ENCODE measurements around the gene OSBPL3.

Gene OSBPL3

DNA sequence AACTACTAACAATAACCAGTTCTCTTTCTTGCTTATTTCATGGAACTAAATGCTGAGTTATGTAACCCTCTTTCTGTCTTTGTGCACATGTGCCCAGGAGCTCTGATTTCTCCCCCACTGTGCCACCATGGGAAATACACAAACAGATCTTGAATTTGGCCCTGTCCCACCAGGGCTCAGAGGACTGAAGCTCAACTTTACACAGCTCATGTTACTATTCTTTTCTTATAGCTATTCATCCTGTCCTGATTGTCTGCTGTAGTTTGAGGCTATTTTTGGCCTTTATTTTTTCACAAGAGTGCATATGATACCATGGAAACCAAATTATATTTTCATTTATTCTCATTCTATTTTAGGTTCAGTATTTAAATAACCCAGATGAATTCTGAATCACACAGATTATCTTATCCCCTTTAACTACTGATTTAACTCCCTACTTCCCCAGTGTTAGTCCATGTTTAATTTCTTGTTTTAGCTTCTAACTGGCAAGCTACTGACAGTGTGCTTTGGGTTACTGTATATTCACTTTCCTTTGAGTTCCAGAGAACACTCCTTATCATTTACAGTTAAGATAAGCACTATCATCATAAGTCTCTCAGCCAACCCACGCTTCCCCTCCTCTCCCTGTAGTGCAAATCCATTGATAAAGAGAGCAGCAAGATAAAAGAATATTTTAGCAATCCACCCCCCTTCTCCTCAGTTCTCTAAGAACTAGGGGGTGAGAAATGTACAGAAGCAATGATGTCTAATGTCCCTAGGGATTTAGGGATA lies 150.9 kb downstream of the OSBPL3 start:
- no peak for DNase-seq (ENCODE audit: low read depth in 2 of 2)

DNA sequence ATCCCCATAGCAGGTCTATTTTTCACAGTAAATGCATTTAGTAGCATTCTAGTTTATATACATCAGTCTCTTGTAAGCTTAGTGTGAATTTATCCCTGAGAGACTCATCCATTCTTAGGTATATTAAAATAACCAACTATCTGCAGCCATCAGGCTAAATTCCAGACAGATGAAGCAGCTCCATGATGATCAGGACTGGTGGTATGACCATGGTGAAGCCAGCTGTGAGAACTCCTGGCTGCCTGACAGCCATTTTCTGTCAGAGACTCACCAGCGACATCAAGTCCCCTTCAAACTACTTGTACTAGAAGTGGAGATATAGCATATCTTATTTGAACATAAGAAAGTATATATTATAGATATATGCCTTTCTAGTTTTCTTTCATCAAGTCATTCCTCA lies 152.4 kb downstream of the OSBPL3 start:
- no peak for DNase-seq (ENCODE audit: low read depth in 2 of 2)

DNA sequence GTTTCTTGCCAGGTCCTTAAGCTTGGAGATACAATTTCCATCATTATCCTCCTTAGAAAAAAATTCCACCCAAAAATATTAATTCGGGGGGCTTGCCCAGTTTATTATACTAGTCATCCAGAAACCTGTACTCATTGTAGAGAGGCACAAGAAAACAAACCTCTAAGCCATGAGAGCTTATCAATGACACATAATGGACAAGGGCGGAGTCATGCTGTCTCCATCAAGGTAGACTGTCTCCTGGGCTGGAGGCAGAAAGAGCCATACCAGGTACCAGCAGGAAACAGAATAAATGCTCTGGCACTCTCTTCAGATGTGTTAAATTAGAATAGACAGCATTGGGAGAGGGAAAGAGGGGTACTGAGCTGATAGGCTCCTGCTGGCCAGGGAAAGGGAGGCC lies 153.0 kb downstream of the OSBPL3 start:
- DNase-seq (ENCODE audit: low read depth in 2 of 2) = no peak

DNA sequence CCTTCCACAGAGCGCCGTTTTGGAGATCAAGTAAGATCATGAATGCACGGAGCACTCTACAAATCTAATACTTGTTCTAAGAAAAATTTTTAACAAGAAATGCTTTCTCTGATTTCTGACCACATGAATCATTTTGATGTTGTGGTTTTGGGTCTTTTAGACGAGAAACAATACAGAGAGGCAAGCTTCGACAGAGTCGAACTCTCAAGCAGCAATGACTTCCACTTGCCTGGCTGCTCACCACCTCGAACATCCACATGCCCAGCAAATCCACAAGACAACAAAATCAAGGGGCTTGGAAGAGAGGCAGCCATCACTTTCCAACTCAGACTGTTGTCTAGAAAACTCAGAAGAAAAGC lies 153.3 kb downstream of the OSBPL3 start:
- no peak for DNase-seq (ENCODE audit: low read depth in 2 of 2)

DNA sequence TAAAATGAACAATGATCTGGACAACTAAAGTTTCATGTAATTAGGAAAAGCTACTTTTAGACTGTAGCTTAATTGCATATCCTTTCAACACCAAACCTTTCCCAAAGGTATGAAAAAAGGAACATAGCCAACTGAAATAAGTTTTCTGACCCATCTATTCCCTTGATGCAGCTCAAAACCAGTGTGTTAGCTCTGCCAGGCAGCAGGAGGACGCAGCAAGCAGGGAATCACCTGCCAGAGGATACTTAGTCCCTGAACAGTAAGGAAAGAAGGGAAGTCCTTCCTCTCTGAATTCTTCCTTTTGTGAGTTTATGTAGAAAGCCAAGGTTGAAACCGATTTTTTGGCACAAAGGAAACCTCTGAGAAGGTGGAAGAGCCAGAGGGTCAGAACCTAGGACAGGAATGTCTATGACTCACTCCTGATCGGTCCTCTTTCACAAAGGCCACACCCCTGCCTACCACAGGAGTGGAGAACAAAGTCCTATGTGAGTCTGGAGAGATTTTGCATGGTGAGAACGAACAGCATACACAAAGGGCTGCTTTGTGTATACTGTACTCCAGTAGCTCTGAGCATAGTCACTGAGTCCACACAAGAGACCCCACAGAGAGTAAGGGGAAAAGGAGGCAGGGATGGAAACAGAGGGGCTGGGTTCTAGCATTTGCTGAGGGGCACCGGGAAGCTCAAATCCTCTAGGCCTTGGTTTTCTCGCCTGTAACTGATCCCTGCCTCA lies 153.9 kb downstream of the OSBPL3 start:
- no peak for DNase-seq (ENCODE audit: low read depth in 2 of 2)

DNA sequence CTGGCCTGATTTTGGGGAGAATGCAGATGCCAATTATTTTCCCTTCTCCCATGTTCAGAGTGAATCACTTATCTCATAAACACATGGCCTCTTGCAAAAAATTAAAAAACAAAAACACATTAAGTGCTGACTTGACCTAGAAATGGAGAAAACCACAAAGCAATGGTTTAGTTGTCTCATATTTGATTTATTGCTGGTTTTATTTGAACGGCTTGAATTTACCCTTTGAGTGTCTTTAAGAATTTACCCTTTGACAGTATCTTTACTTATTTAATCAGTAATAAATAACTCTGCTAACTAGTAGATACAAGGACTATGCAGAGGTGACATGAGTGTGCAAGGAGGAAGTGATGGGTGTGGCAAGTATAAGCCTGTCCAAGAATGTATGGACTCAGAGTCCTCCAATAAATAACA lies 154.6 kb downstream of the OSBPL3 start:
- DNase-seq (ENCODE audit: low read depth in 2 of 2) = no peak

DNA sequence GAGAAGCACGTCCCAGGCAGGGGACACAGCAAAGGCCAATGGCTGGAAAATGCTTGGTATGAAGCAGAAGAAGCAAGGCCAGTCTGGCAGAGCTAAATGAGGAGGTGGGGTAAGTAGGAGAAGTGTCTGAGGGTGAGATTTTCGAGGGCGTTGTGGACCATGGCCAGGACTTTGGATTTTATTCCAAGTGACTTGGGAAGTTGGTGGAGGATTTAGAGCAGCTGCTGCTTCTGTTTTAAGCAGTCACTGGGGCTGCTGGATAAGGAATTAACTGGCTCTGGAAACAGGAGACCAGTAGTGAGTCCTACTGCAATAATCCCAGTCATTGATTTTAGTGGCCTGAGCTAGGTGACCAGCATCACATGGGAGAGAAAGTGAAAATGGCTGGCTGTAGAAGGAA lies 155.1 kb downstream of the OSBPL3 start:
- no peak for DNase-seq (ENCODE audit: low read depth in 2 of 2)

DNA sequence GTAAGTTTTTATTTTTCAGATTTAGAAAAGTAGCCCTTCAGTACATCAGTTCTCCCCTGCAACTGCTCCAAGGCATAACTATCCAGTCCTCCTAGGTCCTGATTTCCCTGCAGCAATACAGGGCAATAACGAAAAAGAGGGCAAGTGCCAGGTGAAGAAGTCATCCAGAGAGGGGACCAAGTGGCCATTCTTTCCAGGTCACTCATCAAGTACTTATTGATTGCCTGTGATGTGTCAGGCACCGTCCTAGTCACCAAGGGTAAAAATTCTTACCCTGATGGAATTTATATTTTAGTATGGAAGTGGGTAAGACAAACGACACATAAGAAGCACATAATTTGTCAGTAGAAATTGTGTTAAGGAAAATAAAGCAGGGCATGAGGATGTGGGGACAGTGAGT lies 155.6 kb downstream of the OSBPL3 start:
- no peak for DNase-seq (ENCODE audit: low read depth in 2 of 2)

DNA sequence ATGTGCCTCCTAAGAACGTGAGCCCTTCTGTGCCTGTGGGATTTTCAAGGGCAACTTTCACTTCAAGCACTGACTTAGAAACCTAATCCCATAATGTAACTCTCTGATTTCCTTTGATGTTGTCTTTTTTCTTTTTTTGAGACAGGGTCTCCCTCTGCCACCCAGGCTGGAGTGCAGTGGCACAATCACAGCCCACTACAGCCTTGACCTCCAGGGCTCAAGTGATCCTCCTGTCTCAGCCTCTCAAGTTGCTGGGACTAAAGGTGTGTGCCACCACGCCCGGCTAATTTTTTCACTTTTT lies 158.3 kb downstream of the OSBPL3 start:
- DNase-seq (ENCODE audit: low read depth in 2 of 2) = no peak

DNA sequence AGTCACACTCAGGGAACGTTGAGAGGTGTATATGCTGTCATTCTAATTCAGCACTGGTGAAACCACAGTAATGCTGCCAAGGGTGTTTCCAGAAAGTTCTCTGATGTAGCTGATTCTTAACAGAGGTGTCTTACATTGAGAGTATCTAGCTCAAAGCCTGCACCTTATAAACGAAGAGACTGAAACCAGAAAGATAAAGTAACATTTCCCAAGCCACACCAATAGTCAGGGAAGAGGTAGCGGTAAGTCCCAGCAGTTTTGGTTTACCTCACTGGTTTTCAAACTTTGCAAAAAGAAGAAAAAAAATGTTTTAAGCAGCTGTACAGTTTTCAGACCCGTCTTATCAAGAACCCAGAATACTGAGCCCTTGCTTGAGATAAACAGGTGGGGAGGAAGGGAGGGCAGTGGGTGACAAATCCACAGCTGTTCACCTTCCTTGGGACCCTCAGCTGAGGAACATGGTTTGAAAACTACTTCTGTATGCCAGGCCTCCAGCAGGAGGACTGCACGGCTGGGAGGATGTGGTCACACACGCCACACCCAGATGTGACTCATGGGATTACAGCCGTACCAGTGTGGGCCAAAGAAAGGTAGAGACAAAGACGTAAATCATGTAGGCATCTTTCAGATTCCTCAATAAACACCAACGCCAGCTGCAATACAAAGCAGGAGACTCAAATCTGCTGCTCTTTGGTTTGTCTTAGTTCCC lies 158.8 kb downstream of the OSBPL3 start:
- peak; percentile 25 to 52 for DNase-seq (ENCODE audit: low read depth in 2 of 2)

DNA sequence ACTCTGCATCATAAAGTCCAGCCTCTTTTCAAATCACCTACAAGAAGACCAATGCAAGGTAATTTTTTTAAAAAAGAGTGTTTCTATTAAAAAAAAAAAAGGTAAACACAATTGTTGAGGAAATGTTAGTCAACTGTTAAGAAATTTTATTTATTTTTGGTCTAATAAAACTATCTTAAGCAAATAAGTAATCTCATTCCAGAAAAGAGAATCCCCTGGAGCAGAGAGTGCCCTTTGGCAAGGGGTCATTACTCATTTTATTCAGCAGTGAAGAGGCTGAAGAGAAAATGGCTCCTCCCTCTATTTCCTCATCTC lies 159.3 kb downstream of the OSBPL3 start:
- DNase-seq (ENCODE audit: low read depth in 2 of 2) = no peak

DNA sequence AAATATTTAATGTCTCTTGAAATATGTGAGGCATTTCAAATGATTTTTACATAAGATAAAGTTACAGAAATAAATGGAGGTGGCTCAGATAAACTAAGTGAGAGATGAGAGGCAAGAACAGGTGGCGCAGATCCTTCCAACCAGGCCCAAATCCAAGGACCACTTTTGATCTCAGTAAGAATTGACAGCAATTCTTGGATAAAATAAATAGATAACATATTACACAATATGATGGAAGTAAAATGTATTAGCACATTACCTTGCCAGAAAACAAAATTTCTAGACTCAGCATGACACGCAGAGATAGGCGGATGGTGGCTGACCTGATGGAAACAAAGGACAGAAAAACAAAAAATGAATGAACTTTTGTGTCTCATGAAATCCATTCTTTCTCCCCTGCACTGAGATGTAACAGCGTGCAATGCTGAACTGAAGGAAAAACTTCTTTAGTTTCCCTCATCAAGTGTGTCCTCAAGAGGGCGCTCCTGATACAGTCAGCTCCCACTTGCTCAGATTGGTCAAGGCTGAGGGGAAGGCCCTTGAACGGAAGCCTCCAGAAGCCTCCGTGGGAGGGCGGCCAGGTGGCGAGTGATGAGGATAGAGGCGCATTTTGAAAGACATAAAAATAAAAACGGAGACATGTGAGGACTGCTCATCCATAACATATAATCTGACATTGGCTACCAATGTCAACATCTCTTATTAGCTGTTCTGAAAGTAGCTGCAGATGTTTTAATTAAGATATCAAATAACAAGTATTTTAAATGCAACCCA lies 159.9 kb downstream of the OSBPL3 start:
- peak; percentile 36 to 42 for DNase-seq (ENCODE audit: low read depth in 2 of 2)

DNA sequence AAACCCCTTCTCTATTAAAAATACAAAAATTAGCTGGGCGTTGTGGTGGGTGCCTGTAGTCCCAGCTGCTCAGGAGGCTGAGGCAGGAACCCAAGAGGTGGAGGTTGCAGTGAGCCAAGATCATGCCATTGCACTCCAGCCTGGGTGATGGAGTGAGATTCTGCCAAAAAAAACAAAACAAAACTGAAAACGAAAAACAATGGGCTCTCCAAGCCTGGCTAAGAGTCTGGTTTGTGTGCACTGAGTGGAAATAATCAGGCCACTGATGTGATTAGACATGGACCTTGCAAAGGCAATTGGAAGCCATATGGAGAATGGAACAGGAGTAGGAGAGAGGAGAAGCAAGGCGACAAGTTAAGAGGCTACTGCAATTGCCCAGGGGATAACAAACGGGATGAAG lies 162.6 kb downstream of the OSBPL3 start:
- DNase-seq (ENCODE audit: low read depth in 2 of 2) = no peak

DNA sequence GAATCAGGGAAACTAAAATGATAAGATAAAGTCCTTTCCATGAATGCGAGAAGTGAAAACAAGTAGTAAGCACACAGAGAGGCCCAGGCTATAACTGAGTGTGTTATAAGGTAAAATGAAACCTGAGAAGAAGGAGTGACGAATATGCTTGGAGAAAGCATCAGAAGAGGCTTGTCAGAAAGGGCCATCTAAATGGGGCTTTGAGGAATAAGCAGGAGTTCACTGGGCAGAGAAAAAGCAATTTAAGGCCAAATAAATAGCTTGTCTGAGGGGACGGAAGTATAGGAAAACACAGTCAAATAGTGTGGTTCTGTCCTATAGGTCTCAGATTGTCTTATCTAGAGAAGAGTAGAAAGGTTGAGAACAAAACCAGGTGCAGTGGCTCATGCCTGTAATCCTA lies 163.1 kb downstream of the OSBPL3 start:
- no peak for DNase-seq (ENCODE audit: low read depth in 2 of 2)

DNA sequence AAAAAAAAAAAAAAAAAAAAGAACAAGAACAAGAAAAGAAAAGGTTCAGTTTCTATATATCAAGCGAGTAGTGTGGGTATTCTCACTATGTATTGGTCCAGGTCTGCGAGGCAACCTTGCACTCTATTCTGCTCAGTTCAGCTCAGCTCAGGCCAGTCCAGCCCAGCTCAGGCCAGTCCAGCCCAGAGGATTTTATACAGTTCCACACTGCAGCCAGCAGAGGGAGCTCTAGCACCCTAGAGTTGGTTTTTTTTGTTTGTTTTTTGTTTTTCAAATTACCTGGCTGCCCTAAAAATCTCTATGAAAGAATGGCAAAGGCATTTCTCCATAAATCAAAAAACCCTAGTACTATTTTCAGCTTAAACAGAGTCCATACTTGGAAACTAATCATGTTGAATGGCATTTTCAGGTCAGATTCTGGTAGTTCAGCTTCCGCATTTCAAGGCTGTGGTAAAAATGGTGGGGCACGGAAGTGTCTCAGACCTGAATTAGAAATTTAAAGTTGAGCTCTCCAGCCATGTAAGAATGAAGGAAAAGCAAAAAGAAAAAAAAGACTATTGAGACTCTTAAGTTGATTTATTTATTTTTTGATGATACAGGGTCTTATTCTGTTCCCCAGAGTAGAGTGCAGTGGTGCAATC lies 167.6 kb downstream of the OSBPL3 start:
- no peak for DNase-seq (ENCODE audit: low read depth in 2 of 2)

DNA sequence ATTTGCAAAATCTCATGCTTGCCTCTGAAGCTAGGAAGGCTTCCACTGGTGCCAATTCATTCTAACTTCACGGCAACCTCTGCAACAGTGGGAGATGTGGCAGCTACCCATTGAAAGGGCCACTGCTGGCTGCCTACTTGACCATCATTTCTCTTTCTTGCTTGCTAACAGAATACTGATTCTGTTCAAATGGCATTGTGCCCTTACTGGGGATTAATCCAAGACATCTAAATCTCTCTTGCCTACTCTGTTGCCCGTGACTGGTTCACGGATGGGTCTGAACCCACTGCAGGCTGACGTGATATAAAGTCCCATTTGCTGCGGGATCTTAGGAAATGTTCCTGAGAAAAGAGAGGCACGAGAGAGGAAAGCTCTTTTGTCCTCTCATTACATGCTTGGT lies 171.5 kb downstream of the OSBPL3 start:
- DNase-seq (ENCODE audit: low read depth in 2 of 2) = no peak

DNA sequence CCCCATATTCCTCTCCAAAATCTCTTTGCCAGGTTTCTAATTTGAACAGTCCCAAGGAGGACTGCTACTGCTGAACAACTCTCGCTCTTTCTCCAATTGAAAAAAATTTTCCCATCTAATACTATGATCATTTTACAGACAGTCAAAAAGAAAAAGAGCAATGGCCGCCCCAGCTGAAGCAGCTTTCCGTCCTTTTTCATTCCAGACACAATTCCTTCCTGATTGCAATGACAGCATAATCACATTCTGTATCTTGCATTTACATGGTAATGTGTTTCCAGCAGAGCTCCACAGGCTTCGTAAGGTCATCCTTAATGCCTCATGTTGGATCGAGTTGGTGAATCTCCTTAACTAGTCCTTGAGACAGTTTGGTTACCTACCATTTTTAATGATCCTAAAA lies 177.7 kb downstream of the OSBPL3 start:
- DNase-seq (ENCODE audit: low read depth in 2 of 2) = no peak

DNA sequence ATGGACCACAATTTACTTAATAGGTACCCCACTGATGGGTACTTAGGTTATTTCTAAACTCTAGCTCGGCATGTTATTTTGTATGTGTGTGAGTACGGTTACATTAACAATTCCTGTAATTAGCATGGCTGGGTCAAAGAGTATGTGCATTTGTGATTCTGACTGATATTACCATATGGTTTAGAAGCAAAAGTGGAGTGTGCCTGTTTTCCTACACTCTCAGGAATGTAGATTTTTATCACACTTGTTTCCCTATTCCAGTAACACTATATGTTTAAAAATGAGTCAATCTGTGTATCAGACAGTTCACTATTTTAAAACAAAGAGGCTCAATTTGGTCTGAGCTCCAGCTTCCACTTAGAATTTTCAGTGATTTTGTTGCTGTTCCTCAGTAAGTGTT lies 178.1 kb downstream of the OSBPL3 start:
- no peak for DNase-seq (ENCODE audit: low read depth in 2 of 2)

DNA sequence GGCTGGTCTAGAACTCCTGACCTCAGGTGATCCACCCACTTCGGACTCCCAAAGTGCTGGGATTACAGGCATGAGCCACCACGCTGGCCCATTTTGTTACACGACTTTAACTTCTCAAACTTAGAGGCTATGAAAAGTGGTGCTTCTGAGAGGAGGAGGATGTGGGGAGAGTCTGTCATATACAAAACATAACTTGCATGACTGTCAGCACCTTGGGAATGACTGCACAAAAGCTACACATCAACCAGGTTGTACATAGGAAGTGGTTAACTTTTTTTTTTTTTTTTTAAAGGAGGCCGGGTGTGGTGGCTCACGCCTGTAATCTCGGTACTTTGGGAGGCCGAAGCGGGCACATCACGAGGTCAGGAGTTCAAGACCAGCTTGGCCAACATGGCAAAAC lies 179.3 kb downstream of the OSBPL3 start:
- DNase-seq (ENCODE audit: low read depth in 2 of 2) = no peak

DNA sequence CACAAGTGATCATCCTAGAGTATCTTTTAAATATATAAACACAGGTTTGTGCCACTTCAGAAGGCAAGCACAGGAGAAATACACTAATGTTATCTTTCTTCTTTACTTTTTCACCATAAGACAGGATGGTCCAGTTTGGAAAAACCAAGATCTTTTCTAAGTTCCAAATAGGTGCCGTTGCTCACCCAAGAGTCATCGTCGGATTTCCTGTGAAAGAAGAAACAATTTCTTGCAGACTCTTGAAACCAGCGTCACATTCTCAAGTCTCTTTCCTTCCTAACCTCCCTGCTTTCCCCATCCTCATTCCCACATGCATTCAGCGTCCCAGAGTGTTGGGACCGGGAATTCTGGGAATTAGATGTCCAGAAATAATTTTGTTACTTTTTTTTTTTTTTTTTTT lies 179.9 kb downstream of the OSBPL3 start:
- DNase-seq (ENCODE audit: low read depth in 2 of 2) = no peak

DNA sequence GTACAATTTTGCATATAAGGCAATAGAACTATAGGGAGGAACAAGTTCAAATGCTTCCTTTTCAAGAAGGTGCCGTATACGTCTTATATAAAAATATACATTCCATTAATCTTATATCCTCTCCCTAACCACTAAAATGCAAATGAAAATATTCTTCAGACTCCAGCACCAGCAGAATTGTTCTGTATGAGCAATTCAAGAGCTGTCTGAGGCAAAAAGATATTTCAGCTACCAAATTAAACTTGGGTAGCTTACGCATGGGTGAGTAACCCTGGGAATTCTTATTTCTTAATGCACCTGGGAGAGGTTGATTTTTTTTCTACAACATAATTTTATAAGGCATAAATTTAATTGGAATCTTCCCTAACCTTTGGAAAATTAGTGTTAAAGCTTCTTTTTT lies 180.5 kb downstream of the OSBPL3 start:
- no peak for DNase-seq (ENCODE audit: low read depth in 2 of 2)

DNA sequence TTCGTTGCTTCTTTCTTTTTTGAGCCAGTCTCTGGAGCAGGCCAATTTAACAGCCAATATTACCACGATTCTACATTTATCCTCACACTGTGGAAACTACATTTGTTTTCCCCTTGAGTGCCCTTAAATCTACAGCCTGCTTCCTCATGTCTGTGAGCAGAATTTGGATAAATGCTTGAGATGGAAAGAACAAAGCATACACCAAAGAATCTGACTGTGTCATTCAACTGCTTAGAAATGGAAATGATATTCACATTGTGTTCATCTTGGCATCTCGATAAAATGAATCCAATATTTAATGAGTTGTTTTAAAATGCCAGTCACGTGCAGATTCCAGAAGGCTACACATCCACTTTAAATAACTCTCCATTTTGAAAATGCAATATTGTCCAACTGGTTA lies 181.7 kb downstream of the OSBPL3 start:
- no peak for DNase-seq (ENCODE audit: low read depth in 2 of 2)

All from stimulated activated CD4-positive, alpha-beta T cell treated with anti-CD3 and anti-CD28 coated beads, Interleukin-1b, Interleukin-23, amount 100 ng/mL, for 1 hour (primary cell).